ENCODE measurements around the gene AOPEP. TPM values are rescaled to one million over a fixed set of nuclear protein-coding genes. Genes with fewer than 3 reads are reported as not detected.

Gene AOPEP
- total and polyA plus RNA-seq, 2 of the 13 experiments (the other 11 are each of a cell fraction or from before 2014, with no cell fraction given), result 22.2 to 41.6 TPM

DNA sequence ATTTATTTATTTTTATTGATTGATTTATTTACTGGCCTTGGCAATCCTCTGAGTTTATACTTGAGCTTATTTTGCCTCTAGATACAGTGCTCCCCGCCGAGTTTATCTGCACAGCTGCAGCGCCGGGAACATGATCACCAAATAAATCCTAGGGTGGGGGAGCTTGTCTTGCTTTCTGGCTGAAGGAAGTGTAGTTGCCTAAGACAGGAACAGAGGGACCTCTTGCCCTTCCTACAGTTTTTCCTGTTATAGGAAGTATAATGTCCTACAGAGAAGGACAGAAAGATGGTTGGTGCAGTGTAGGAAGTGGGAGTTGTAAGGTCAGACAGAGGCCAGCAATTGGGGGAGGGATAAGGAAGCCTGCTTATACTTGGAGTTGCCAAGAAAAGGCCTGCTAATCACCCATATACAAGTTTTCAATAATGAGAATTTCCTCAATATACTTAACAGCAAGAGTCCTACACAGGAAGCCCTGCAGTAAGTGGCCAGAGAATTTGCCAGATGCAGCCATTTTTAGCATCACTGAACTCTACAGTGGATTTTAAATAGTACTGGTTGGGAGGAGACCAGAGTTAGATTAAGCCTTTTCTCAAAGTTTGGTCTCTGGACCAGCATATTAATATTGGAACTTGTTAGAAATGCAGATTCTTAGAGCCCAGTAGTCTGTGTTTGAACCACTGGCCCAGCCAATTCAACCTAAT is 7.7 kb downstream of the AOPEP start (continued):
- TF ChIP-seq, protein P1, sequence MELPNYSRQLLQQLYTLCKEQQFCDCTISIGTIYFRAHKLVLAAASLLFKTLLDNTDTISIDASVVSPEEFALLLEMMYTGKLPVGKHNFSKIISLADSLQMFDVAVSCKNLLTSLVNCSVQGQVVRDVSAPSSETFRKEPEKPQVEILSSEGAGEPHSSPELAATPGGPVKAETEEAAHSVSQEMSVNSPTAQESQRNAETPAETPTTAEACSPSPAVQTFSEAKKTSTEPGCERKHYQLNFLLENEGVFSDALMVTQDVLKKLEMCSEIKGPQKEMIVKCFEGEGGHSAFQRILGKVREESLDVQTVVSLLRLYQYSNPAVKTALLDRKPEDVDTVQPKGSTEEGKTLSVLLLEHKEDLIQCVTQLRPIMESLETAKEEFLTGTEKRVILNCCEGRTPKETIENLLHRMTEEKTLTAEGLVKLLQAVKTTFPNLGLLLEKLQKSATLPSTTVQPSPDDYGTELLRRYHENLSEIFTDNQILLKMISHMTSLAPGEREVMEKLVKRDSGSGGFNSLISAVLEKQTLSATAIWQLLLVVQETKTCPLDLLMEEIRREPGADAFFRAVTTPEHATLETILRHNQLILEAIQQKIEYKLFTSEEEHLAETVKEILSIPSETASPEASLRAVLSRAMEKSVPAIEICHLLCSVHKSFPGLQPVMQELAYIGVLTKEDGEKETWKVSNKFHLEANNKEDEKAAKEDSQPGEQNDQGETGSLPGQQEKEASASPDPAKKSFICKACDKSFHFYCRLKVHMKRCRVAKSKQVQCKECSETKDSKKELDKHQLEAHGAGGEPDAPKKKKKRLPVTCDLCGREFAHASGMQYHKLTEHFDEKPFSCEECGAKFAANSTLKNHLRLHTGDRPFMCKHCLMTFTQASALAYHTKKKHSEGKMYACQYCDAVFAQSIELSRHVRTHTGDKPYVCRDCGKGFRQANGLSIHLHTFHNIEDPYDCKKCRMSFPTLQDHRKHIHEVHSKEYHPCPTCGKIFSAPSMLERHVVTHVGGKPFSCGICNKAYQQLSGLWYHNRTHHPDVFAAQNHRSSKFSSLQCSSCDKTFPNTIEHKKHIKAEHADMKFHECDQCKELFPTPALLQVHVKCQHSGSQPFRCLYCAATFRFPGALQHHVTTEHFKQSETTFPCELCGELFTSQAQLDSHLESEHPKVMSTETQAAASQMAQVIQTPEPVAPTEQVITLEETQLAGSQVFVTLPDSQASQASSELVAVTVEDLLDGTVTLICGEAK (IDR thresholded peaks at IDR 0.05), result no peak
- TF ChIP-seq, protein P1 (CRISPR knock-in tag; IDR thresholded peaks at IDR 0.05), result no peak
- TF ChIP-seq DMTF1 (CRISPR knock-in tag; IDR thresholded peaks at IDR 0.05) (no peak), HOXA5 (CRISPR knock-in tag; IDR thresholded peaks at IDR 0.05) (no peak), NCOA1 (CRISPR knock-in tag; IDR thresholded peaks at IDR 0.05) (no peak)
